ENCODE results near the gene EVA1C.
"Not testable (repeated sequence)": the region's sequence is repeated elsewhere in the genome, so short reads cannot be mapped to it uniquely, and the experiment has no call there.

DNA sequence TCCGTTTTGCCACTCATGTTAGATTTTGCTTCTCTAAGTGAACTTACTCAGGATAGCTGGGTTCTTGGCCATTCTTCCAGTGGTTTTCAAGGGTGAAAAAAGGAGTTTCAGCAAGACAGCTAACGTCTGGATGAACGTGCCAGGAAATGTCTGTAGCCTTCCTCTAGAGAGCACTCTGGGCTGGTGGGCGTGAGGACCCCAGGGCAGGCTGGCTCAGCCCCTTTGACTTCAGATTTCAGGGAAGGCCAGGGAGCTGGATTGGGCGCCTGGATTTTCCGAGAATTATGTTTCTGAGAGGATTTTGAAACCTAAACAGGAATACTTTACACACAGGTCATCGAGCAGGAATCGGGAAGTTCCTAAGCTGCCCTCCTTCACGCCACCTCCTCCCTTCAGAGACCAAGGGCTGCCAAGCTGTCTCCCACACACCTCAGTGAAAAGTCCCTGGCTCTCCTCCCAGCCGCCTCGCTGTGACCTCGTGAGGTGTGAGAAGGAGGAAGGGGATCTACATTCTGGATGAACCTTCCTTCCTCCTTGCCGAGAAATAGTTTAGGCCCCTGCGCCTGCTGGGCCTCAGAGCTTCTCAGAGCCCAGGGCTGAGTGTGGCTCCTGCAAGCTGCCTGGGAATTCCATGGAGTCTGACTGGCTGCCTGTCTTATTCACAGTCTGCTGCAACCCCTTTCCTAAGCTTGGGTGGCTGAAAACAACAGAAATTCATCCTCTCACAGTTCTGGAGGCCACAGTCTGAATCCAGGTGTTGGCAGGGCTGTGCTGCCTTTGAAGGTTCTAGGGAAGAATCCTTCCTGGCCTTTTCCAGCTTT lies 38.6 kb downstream of the EVA1C start:
- TF ChIP-seq EZH2 (IDR thresholded peaks at IDR 0.05; ENCODE audit: low read length); CTCF (optimal IDR thresholded peaks at IDR 0.05 in 1 of 3, IDR thresholded peaks at IDR 0.05 in 1 of 3, conservative IDR thresholded peaks at IDR 0.05 in 1 of 3; ENCODE audit: extremely low read depth in 1 of 3, insufficient read depth in 2 of 3, low read length in 3 of 3): not testable (repeated sequence)

Data from keratinocyte (primary cell).